Mesodermal cell (in vitro differentiated cells): Measurements from ENCODE around the gene IDE.
"Not testable (repeated sequence)": the region's sequence is repeated elsewhere in the genome, so short reads cannot be mapped to it uniquely, and the experiment has no call there.

ENCODE experiments used
- H3K27ac ChIP-seq: 2 replicates; pipeline ENCODE4 v1.7.0; 2013; ENCODE audit warnings: mild to moderate bottlenecking, low read depth, low read length, moderate library complexity; ENCODE audit not compliant: severe bottlenecking
- H3K36me3 ChIP-seq: 2 replicates; pipeline ENCODE4 v1.7.1; 2013; ENCODE audit warnings: mild to moderate bottlenecking, low read length, moderate library complexity; ENCODE audit not compliant: control insufficient read depth, insufficient read depth
- H3K4me1 ChIP-seq: one replicate; pipeline ENCODE4 v1.7.1; 2013; ENCODE audit warnings: mild to moderate bottlenecking, low read length; ENCODE audit not compliant: insufficient read depth, control insufficient read depth, poor library complexity, severe bottlenecking
- H3K4me3 ChIP-seq: 2 replicates; pipeline ENCODE4 v1.7.0; 2013; ENCODE audit warnings: low read length, control low read depth, mild to moderate bottlenecking; ENCODE audit not compliant: insufficient read depth, poor library complexity, severe bottlenecking; ENCODE audit errors: extremely low read depth
- H3K9me3 ChIP-seq: 2 replicates; pipeline ENCODE4 v1.7.1; 2013; ENCODE audit warnings: mild to moderate bottlenecking, low read length, moderate library complexity; ENCODE audit not compliant: control insufficient read depth
- WGBS, 2 experiments: methylation state at CpG; one replicate each; pipeline ENCODE4 v1.1.5; 2013; ENCODE audit warnings: missing lambda C conversion rate in 2 of 2; ENCODE audit not compliant: insufficient coverage in 2 of 2; 5-methylcytosine and 5-hydroxymethylcytosine counted together

IDE gene

GRCh38 chr10:92590623-92591549 is 17.0 kb upstream of the IDE start:
- peak overlapping the region; percentile 67 for H3K27ac ChIP-seq
- peak overlapping the region; percentile 20 for H3K4me3 ChIP-seq
- H3K4me1 ChIP-seq, result peaks cover 2% of the 10 kb centered on the region
- no peaks in the 10 kb centered on the region for H3K9me3 ChIP-seq
- no peaks in the 10 kb centered on the region for H3K36me3 ChIP-seq
- 46 to 54% methylated on average over 12 to 14 of the region's 19 CpGs for WGBS, 2 experiments

GRCh38 chr10:92582347-92582746 is 8.5 kb upstream of the IDE start:
- 90 to 93% methylated on average over 4 to 5 of the region's 6 CpGs for WGBS, 2 experiments
- H3K4me1 ChIP-seq, H3K4me3 ChIP-seq, H3K36me3 ChIP-seq, H3K9me3 ChIP-seq, H3K27ac ChIP-seq: not testable (repeated sequence)

- no peak overlapping the region for H3K4me3 ChIP-seq
- H3K27ac ChIP-seq, result no peak overlapping the region
- H3K36me3 ChIP-seq, result no peaks in the 10 kb centered on the region
- H3K4me1 ChIP-seq, result peaks cover 15% of the 10 kb centered on the region
- H3K9me3 ChIP-seq, result no peaks in the 10 kb centered on the region
These were observed 2.1 kb upstream of the IDE start for GRCh38 chr10:92575961-92576360.

GRCh38 chr10:92574548-92575261 is 812 bp upstream of the IDE start:
- H3K4me3 ChIP-seq, result peak overlapping the region; percentile 68
- WGBS, 2 experiments, result 15% methylated on average over 15 to 19 of the region's 22 CpGs
- peak overlapping the region; percentile 95 for H3K27ac ChIP-seq
- H3K9me3 ChIP-seq, result no peaks in the 10 kb centered on the region
- peaks cover 15% of the 10 kb centered on the region for H3K4me1 ChIP-seq
- peaks cover 4% of the 10 kb centered on the region for H3K36me3 ChIP-seq

GRCh38 chr10:92573091-92573797 is 649 bp downstream of the IDE start:
- WGBS, 2 experiments, result 0 to 1% methylated on average over 52 to 53 of the region's 56 CpGs
- Histone ChIP-seq H3K4me3 (peak overlapping the region; percentile 68), H3K36me3 (peaks cover 9% of the 10 kb centered on the region), H3K4me1 (peaks cover 15% of the 10 kb centered on the region), H3K27ac (peak overlapping the region; percentile 95), H3K9me3 (no peaks in the 10 kb centered on the region)

GRCh38 chr10:92572362-92573090 is 1.4 kb downstream of the IDE start:
- peak overlapping the region; percentile 95 for H3K27ac ChIP-seq
- H3K4me3 ChIP-seq, result peak overlapping the region; percentile 68
- WGBS, 2 experiments, result 31 to 38% methylated on average over 7 to 8 of the region's 8 CpGs

GRCh38 chr10:92571649-92572048 is 2.2 kb downstream of the IDE start:
- Histone ChIP-seq H3K4me3 (peak overlapping the region; percentile 68), H3K9me3 (no peaks in the 10 kb centered on the region), H3K27ac (no peak overlapping the region), H3K4me1 (peaks cover 20% of the 10 kb centered on the region), H3K36me3 (peaks cover 12% of the 10 kb centered on the region)
- WGBS, 2 experiments, result 89 to 92% methylated on average over 1 to 2 of the region's 2 CpGs

More at GRCh38 chr10:92572362-92573090, 1.4 kb downstream of the IDE start:
- H3K9me3 ChIP-seq, result no peaks in the 10 kb centered on the region
- peaks cover 9% of the 10 kb centered on the region for H3K36me3 ChIP-seq
- H3K4me1 ChIP-seq, result peaks cover 18% of the 10 kb centered on the region

- 90 to 94% methylated on average over 4 to 5 of the region's 5 CpGs for WGBS, 2 experiments
- H3K9me3 ChIP-seq, H3K4me1 ChIP-seq, H3K27ac ChIP-seq, H3K4me3 ChIP-seq: not testable (repeated sequence)
- H3K36me3 ChIP-seq, result peaks cover 21% of the 10 kb centered on the region
These were observed 4.2 kb downstream of the IDE start for GRCh38 chr10:92569663-92570062.

- Histone ChIP-seq H3K4me1 (peaks cover 8% of the 10 kb centered on the region), H3K9me3 (no peaks in the 10 kb centered on the region), H3K27ac (no peak overlapping the region), H3K36me3 (peaks cover 24% of the 10 kb centered on the region), H3K4me3 (no peak overlapping the region)
- WGBS, 2 experiments, result 93 to 94% methylated on average over 2 of the region's 2 CpGs
These were observed 4.8 kb downstream of the IDE start for GRCh38 chr10:92569071-92569470.

- peaks cover 26% of the 10 kb centered on the region for H3K36me3 ChIP-seq
- WGBS, 2 experiments, result 60% methylated on average over 1 of the region's 4 CpGs; no CpG with 5 or more reads in 1 of the 2 experiments
- no peak overlapping the region for H3K4me3 ChIP-seq
- H3K9me3 ChIP-seq, result no peaks in the 10 kb centered on the region
- H3K4me1 ChIP-seq, result peaks cover 8% of the 10 kb centered on the region
- no peak overlapping the region for H3K27ac ChIP-seq
These were observed 5.8 kb downstream of the IDE start for GRCh38 chr10:92567952-92568600.
